Measurements from ENCODE around the gene IYD. TPM values are rescaled to one million over a fixed set of nuclear protein-coding genes. Genes with fewer than 3 reads are reported as not detected.

IYD gene
- total RNA-seq, 1 experiment from 2014 or later: not detected

- no CpG with 5 or more reads among the region's 2 CpGs for WGBS (ENCODE audit: extremely low coverage, insufficient read length, low lambda C conversion rate)
- H3K27ac ChIP-seq (ENCODE audit: insufficient read length, low read depth, low read length): no peak overlapping the region
- H4K20me1 ChIP-seq (ENCODE audit: control insufficient read depth, insufficient read depth, insufficient read length): no peaks in the 10 kb centered on the region
- no peak overlapping the region for H3K4ac ChIP-seq (ENCODE audit: low read depth, low read length)
- H3K4me1 ChIP-seq (ENCODE audit: insufficient read depth, low read length): no peaks in the 10 kb centered on the region
- H2BK12ac ChIP-seq (ENCODE audit: insufficient read length, low read depth, low read length): no peak overlapping the region
- H3K9ac ChIP-seq (ENCODE audit: extremely low read depth, insufficient read length, low read length): no peak overlapping the region
- H3T11ph ChIP-seq (ENCODE audit: low read length): no peak overlapping the region
- Mint-ChIP-seq H3K36me3 (ENCODE audit: insufficient read depth in 1 of 3, low read depth in 3 of 3) (no peaks in the 10 kb centered on the region; a peak in 1 of 7 replicates), H3K4me1 (no peaks in the 10 kb centered on the region), H3K9me3 (no peaks in the 10 kb centered on the region; a peak in 1 of 5 replicates), H3K27ac (no peak overlapping the region), H3K4me3 (no peak overlapping the region), H3K27me3 (ENCODE audit: low read depth) (no peaks in the 10 kb centered on the region)
- H4K91ac ChIP-seq (ENCODE audit: insufficient read length, low read depth, low read length): no peak overlapping the region
- H3K56ac ChIP-seq (ENCODE audit: insufficient read length, low read depth, low read length): no peak overlapping the region
- H2BK15ac ChIP-seq (ENCODE audit: low read depth, low read length): no peak overlapping the region
- H3K23ac ChIP-seq (ENCODE audit: insufficient read length, low read depth, low read length): no peak overlapping the region
- H3K79me1 ChIP-seq (ENCODE audit: insufficient read depth, low read depth, low read length, poor library complexity, severe bottlenecking): no peaks in the 10 kb centered on the region
- H4K8ac ChIP-seq (replicated peaks; ENCODE audit: insufficient read length, low read depth, low read length): no peak overlapping the region
- H3K9me3 ChIP-seq (ENCODE audit: control insufficient read depth, low read depth, low read length): no peaks in the 10 kb centered on the region
- DNase-seq: no peak
- no peaks in the 10 kb centered on the region for H3K79me2 ChIP-seq (ENCODE audit: insufficient read depth, low read length)
- H3K18ac ChIP-seq (ENCODE audit: insufficient read length, low read depth, low read length): no peak overlapping the region
- no peak overlapping the region for H2AK5ac ChIP-seq (ENCODE audit: insufficient read length, low read length)
- no peak overlapping the region for H2BK120ac ChIP-seq (ENCODE audit: low read depth, low read length, poor library complexity, severe bottlenecking)
- H2BK5ac ChIP-seq (ENCODE audit: insufficient read length, low read length): no peak overlapping the region
- H3K27me3 ChIP-seq (ENCODE audit: insufficient read depth, low read length): no peaks in the 10 kb centered on the region
- no peak for TF ChIP-seq CTCF (conservative IDR thresholded peaks at IDR 0.05)
- no peaks in the 10 kb centered on the region for H3K23me2 ChIP-seq (ENCODE audit: insufficient read length, low read depth, low read length, poor library complexity, severe bottlenecking)
- H4K5ac ChIP-seq (ENCODE audit: insufficient read length, low read depth, low read length): no peak overlapping the region
- H2AFZ ChIP-seq (ENCODE audit: low read length): no peak overlapping the region
- H3K4me2 ChIP-seq (ENCODE audit: insufficient read depth, insufficient read length, low read length): no peak overlapping the region
- H3K14ac ChIP-seq (ENCODE audit: insufficient read depth, low read length): no peak overlapping the region
- no peak overlapping the region for H2BK20ac ChIP-seq (ENCODE audit: low read depth, low read length, poor library complexity, severe bottlenecking)
Measured at GRCh38 chr6:150445486-150445885, 76.7 kb downstream of the IYD start.
